Progenitor cell of endocrine pancreas (in vitro differentiated cells): ENCODE data around the gene TFEB. TPM values are rescaled to one million over a fixed set of nuclear protein-coding genes. Genes with fewer than 3 reads are reported as not detected.

Experiments used
- DNase-seq: peaks from one replicate; pipeline ENCODE4 v3.0.0; 2021; ENCODE audit warnings: low spot score; ENCODE audit not compliant: unreplicated experiment
- H3K27ac Mint-ChIP-seq: 2 replicates; pipeline ENCODE4 v1.8.0; 2021; ENCODE audit warnings: mild to moderate bottlenecking, moderate library complexity, mixed read lengths
- H3K27me3 Mint-ChIP-seq: 2 replicates; pipeline ENCODE4 v1.8.0; 2021; ENCODE audit warnings: mixed read lengths
- H3K36me3 Mint-ChIP-seq: 2 replicates; pipeline ENCODE4 v1.8.0; 2022; ENCODE audit warnings: mixed read lengths; ENCODE audit not compliant: insufficient read depth
- H3K4me1 Mint-ChIP-seq: 2 replicates; pipeline ENCODE4 v1.8.0; 2021; ENCODE audit warnings: low read depth, mixed read lengths
- H3K4me3 Mint-ChIP-seq: 2 replicates; pipeline ENCODE4 v1.8.0; 2021; ENCODE audit warnings: low read depth, mild to moderate bottlenecking, moderate library complexity, mixed read lengths
- H3K9me3 Mint-ChIP-seq: 2 replicates; pipeline ENCODE4 v1.8.0; 2021; ENCODE audit warnings: low read depth, mixed read lengths
- CTCF ChIP-seq: fragments of 200-600 bp; sonication (generic); IDR thresholded peaks from one replicate; pipeline ENCODE4 v1.5.0; 2021; ENCODE audit warnings: antibody characterized with exemption, mild to moderate bottlenecking; ENCODE audit not compliant: unreplicated experiment
- total RNA-seq: library from RNA; stranded (reverse); gene quantifications from 2 replicates; pipeline ENCODE4 v1.2.1, GENCODE V29; 2021

TFEB gene
- total RNA-seq, 1 donor from 2014 or later: 0.48 TPM

DNA sequence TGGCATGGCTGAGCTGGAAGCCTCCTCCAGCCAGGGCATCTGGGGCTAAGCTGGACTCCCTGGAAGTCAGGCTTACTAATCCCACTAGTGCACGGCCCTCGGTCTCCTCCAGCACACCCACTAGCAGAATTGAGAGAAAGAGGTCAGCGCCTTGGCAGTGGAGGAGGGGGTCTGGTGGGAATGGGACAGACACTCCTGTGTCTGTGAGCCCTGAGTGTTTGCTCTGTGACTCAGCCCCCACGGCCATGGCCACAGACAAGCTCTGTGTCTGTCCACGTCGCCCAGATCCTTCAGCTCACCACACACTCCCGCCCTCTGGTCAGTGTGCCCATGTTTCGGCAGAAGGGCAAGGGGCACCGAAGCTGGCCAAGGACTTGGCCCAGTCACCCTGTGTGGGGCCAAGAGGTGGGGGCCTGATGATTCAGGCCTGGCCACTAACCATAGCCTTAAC lies 88.3 kb downstream of the TFEB start:
- no peak for DNase-seq
- TF ChIP-seq CTCF: no peak
- no peaks in the 10 kb centered on the region for H3K27me3 Mint-ChIP-seq
- H3K4me1 Mint-ChIP-seq: peaks cover 13% of the 10 kb centered on the region
- no peak overlapping the region for H3K4me3 Mint-ChIP-seq
- H3K9me3 Mint-ChIP-seq: no peaks in the 10 kb centered on the region
- H3K36me3 Mint-ChIP-seq: peaks cover 13% of the 10 kb centered on the region
- no peak overlapping the region for H3K27ac Mint-ChIP-seq

GRCh38 chr6:41646026-41646795 lies 89.2 kb downstream of the TFEB start:
- H3K9me3 Mint-ChIP-seq: no peaks in the 10 kb centered on the region
- no peak overlapping the region for H3K27ac Mint-ChIP-seq
- no peak for DNase-seq
- H3K27me3 Mint-ChIP-seq: peaks cover under 1% of the 10 kb centered on the region
- H3K4me1 Mint-ChIP-seq: peaks cover 13% of the 10 kb centered on the region
- no peak overlapping the region for H3K4me3 Mint-ChIP-seq
- H3K36me3 Mint-ChIP-seq: peaks cover 10% of the 10 kb centered on the region
- no peak for TF ChIP-seq CTCF

DNA sequence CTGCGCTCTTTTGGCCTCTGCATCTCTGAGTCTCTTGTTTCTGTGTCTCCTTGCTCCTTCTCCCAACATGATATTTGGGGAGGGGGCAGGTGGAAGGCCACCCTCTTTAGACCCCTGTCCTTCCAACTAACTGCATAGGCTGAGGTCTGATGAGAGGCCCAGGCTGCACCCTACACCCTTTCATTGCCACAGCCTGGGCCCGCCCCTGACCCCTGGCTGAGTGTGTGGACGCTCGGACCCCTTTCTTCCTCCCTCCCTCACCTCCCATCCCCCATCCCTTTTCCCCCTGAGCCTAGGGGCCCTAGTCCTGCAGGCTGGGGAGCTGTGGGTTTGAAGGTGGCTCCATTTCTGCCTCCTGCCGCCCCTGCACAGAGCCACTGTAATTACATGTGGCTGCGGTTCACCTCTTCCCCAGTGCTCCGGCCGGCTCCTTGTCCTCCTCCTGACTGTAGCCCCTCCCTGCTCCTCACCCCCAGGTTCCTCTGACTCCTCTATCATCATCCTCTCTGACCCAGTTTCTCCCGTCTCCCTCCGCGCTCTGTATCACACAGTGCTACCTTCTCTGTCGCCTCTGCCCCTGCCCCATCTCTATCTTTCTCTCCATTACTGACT lies 90.3 kb downstream of the TFEB start:
- Mint-ChIP-seq H3K27ac (no peak overlapping the region), H3K4me1 (peaks cover 14% of the 10 kb centered on the region), H3K36me3 (peaks cover 12% of the 10 kb centered on the region), H3K27me3 (peaks cover 3% of the 10 kb centered on the region), H3K9me3 (no peaks in the 10 kb centered on the region), H3K4me3 (no peak overlapping the region)
- no peak for DNase-seq
- TF ChIP-seq CTCF: no peak

GRCh38 chr6:41644297-41644879 lies 91.0 kb downstream of the TFEB start:
- no peak overlapping the region for H3K27ac Mint-ChIP-seq
- peaks cover 3% of the 10 kb centered on the region for H3K27me3 Mint-ChIP-seq
- DNase-seq: no peak
- no peak for TF ChIP-seq CTCF
- peaks cover 18% of the 10 kb centered on the region for H3K4me1 Mint-ChIP-seq
- H3K36me3 Mint-ChIP-seq: peaks cover 10% of the 10 kb centered on the region
- no peaks in the 10 kb centered on the region for H3K9me3 Mint-ChIP-seq
- H3K4me3 Mint-ChIP-seq: no peak overlapping the region

DNA sequence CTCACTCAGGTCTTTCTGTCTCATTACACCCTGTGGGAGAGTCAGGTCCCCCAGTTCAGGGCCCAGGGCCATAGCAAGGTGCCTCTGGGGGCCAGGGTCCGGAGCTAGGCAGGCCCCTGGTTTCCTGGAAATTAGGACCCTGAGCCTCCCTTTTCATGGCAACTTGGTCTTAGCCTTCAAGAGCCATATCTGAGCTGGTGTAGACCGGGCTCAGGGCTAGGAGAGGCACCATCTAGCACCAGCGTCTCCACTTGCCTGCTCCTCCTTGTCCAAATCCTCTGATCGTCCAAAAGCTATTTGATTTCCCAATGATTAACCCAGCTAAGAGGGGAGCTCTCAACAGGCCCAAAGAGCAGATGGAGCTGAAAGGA lies 91.5 kb downstream of the TFEB start:
- TF ChIP-seq CTCF: no peak
- Mint-ChIP-seq H3K4me3 (no peak overlapping the region), H3K27me3 (peaks cover 3% of the 10 kb centered on the region), H3K36me3 (peaks cover 9% of the 10 kb centered on the region), H3K27ac (no peak overlapping the region), H3K4me1 (peaks cover 21% of the 10 kb centered on the region), H3K9me3 (no peaks in the 10 kb centered on the region)
- DNase-seq: no peak
